Activated CD8-positive, alpha-beta memory T cell treated with anti-CD3 and anti-CD28 coated beads, Interleukin-2, amount 50 U/mL, for 48 hours (primary cell): Measurements from ENCODE around the gene EXOC5.
"Not testable (repeated sequence)": the region's sequence is repeated elsewhere in the genome, so short reads cannot be mapped to it uniquely, and the experiment has no call there.

Experiments
- DNase-seq: peaks from one replicate; pipeline ENCODE4 v3.0.0-alpha.2; 2020

Gene EXOC5

DNA sequence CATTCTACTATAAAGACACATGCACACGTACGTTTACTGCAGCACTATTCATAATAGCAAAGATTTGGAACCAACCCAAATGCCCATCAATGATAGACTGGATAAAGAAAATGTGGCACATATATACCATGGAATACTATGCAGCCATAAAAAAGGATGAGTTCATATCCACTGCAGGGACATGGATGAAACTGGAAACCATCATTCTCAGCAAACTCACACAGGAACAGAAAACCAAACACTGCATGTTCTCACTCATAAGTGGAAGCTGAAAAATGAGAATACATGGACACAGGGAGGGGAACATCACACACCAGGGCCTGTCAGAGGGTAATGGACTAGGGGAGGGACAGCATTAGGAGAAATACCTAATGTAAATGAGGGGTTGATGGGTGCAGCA, 10.5 kb downstream of the EXOC5 start:
- DNase-seq, result not testable (repeated sequence)

DNA sequence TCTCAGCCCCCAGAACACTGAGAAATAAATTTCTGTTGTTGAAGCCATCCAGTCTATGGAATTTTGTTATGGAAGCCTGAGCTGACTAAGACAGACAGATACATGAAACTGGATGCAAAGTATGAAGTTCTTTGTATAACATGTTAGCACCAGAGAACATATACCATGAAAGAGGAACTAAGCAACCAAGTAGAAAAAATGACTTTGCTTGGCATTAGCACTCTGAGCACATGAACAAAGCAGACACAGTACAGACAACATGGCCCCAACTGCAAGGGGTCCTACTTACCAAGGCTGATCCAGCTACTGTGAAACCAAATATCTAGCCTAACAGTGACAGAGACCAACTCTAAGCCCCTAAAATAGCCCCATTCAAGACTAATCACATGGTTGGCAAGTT, 13.8 kb downstream of the EXOC5 start:
- DNase-seq, result no peak

DNA sequence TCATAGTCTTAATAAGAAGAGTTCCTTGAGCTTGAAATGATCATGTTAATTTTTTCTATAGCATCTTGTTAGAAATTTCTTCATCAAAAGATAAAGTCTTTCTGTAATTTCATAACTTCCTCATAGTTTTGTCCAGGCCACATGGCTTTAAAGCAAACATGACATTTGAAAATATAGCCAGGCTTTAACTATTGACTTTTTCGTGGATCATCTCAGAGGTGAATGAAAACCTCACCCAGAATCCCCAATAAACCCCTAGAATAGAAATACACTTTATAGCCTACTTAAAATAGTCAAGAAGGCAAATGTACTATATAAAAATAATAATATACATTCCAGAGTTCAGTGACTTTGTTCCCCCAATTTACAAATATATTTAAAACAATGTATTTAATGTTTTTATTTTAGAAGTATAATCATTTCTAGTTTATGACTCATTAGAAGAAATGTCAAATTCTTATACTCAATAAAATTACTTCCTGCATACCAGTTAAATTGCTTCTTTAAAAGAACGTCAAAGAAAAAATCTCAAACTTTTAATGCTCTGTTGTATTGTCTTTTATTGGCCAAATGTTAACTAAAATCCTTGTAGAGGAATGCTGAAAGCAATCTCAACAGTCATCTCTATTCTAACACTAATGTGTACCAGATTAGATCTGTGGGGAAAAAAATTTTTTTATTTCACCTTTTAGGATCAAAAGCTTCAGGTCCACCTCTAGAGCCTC, 21.6 kb downstream of the EXOC5 start:
- DNase-seq, result no peak

DNA sequence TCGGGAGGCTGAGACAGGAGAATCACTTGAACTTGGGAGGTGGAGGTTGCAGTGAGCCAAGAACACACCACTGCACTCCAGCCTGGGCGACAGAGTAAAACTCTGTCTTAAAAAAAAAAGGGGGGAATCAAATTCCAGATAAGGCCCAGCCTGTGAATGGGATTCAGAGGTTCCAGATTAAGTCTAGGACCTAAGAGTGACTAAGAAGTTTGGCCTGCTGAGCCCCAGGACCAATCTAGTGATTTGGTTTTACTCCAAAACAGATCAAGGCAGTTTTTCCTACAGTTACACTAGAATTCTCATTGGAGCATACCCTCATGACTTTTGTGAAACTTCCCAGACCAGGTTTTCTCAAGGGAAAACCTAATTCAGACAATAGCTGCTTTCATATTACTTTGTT, 22.8 kb downstream of the EXOC5 start:
- DNase-seq, result no peak

DNA sequence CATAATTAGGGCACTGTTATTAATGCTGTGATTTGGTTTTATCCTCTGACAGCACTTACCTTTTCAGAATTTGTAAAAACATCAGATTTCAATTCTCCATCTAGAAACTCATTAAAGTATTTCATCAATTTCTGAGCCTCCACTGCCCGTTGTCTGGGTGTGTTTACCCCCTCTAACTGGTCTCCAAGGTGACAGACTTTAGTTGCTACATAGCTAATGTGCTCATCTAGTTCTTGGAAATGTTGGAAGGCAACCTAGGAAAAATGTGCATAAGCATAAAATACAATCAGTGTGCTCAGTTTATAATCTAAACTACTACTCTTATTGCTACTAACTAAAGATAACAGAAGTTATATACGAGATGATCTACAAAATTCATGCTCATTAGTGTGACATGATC, 24.6 kb downstream of the EXOC5 start:
- DNase-seq, result no peak

DNA sequence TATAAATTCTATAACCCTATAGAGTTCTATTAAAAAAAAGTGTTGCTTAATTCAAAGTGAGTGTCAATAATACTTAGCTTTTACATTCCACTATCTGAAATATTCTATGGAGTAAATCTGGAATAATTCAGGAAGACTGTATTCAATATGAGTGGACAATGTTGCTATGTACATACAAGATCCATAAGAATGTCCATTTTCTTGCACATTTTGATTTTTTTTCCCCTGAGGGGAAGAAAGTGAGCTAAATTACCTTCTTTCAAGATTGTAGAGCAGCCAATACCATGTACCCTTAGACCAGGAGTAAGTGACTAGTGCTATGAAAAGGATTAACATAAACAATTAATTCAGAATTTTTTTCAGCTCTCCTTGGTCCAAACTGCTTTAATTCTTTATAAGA, 25.4 kb downstream of the EXOC5 start:
- DNase-seq, result no peak

DNA sequence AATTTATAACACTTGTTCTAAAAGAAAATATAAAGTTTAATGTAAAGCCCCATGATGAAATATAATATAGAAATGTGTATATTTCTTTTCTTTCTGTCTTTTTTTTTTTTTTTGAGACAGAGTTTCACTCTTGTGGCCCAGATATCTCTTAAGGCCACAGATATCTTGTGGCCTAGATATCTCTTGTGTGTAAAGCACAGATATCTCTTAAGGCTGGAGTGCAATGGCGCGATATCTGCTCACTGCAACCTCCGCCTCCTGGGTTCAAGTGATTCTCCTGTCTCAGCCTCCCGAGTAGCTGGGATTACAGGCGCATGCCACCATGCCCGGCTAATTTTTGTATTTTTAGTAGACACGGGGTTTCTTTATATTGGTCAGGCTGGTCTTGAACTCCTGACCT, 28.6 kb downstream of the EXOC5 start:
- DNase-seq, result not testable (repeated sequence)

DNA sequence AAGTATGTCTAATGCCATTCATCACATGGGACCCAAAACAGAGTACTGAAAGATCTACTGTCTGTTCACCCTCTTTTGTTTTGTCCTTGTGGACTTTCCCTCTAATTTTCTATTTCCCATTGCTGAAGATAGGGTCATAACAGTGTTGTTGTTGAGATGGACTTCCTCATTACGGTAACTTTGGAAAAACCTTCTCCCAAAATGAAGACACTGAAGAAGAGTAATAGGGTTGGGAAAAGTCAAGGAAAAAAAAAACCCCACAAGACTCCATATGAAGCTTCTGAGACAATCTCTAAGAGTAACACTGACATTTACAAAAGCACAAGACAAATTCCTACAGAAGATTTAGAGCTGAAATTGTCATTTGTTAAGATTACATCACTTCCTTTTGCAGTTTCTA, 36.7 kb downstream of the EXOC5 start:
- no peak for DNase-seq

DNA sequence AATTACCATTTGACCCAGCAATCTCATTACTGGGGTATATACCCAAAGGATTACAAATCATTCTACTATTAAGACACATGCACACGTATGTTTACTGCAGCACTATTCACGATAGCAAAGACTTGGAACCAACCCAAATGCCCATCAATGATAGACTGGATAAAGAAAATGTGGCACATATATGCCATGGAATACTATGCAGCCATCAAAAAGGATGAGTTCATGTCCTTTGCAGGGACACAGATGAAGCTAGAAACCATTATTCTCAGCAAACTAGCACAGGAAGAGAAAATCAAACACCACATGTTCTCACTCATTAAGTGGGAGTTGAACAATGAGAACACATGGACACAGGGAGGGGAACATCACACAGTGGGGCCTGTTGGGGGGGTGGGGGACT, 40.4 kb downstream of the EXOC5 start:
- DNase-seq, result not testable (repeated sequence)

DNA sequence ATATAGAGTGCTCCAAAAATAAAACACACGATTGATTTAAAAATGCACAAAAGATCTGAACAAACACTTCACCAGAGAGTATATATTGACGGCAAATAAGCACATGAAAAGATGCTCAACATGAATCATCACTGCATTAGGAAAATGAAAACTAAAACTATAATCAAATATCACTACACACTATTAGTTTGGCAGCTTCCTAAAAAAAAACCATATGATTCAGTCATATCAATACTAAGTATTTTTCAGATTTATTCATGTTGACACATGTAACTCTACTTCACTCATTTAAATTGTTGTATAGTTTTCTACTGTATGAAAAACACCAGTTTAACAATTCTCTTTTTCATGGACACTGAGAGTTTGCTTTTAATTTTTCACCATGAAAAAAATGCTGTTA, 41.6 kb downstream of the EXOC5 start:
- DNase-seq, result no peak

DNA sequence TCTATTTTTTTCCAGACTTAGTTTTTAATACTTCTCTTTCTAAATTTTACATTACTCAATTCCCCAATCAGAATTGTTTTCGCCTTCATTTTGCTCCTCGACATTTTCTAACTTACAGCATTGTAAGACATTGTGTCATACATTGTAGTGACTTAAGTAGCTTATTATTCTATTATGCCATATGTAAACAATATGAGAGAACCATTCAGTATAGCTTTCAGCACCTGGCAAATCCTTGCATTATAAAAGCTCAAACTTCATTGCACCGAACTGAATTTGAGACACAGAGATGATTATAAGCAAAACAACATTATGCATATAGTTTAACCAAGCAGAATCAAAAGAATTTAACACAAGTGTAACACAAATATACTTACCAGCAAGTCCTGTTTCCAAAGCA, 46.8 kb downstream of the EXOC5 start:
- no peak for DNase-seq

DNA sequence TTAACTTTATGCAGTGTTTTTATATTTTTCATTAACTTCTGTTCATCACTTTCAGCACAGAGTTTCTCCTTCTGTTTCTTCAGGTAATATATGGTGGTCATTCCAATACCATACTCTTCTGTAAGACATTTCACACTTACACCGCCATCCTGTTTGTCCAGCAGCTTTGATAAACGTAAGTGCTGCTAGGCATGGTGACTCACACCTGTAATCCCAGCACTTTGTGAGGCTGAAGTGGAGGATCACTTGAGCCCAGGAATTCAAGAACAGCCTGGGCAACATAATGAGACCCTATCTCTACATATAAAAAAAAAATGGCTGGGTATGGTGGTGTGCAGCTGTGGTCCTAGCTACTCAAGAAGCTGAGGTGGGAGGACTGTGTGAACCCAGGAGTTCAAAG, 55.8 kb downstream of the EXOC5 start:
- DNase-seq, result no peak

DNA sequence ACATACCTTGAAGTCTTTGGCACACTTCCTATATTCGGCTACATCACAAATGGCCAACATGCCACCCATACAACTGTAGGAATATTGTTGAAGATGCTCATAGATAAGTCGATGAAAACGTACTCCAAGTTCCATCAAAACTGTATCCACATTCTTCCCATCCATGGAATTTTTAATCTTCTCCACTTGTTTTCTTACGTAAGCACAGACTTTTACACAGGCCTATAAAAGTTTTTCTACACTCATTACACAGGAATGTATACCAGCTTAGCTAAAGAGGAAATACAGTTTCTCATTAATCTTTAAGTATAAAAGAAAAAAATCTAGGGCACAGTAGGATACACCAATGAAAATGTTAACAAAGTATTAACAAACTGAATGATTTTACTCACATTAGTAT, 59.1 kb downstream of the EXOC5 start:
- no peak for DNase-seq

DNA sequence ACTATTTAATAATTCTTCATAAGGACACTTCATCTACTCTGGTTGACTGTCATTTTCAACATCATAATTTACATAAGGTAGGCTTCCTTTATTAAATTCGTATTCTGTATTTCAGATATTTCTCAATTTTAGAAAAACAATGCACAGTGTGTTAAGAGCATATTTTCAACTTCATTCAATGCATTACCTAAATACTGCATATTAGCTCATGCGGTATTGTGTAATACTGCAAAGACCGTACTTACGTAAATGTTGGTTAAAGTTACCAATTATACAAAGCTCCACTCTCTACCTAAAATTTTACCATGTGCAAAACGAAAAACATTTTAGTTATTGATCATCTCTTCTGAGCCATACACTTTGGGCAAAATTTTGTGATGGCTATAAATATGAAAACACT, 62.8 kb downstream of the EXOC5 start:
- DNase-seq, result no peak

DNA sequence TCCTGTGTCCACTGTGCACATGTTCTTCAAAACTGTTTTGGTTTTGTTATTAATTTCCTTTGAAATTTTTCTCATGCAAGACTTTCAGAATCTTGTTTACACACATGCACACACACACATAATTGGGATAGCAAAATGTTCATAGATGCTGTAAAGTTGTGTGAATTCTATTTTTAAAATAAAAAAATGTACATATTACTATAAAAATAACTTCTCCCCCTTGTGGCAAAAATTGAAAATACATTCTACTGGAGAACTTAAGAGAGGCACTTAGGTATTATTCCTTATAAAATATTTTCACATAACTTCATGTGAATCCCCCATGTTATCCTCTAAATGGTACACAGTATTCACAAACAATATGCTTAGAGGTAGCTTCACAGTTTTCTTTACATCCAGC, 66.0 kb downstream of the EXOC5 start:
- DNase-seq, result not testable (repeated sequence)

DNA sequence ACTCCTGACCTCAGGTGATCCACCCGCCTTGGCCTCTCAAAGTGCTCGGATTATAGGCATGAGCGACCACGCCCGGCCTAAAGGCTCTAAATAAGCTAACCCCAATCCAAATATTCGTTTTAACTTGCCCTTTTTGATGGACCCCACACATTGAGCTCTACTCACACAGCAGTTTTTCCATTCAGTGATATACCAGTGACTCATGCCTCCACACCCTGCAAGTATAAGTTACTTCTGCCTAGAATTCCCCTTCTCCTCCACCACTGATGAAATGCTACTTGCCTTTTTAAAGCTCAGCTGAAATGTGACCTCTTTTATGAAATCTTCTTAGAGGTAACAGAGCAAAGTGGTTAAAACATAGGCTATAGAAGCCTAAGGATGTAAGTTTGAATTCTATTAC, 68.8 kb downstream of the EXOC5 start:
- no peak for DNase-seq

DNA sequence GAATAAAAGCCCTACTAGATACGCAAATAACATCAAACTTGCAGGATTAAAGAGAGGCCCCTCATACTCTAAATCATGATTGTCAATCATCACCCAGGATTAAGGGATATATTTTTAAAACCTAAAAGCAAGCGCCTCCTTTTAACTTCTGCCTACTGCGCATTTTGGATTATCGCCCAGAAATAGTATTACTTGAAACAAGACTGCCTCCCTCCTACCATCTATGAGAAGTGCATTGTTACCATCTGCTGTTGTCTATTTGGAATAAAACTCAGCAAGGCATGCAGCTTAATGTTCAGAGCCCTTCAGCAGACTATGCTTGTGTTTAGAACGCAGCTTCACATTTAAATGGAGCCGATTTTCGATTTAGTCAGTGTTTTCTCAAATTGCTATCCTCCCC, 79.6 kb downstream of the EXOC5 start:
- DNase-seq, result no peak

DNA sequence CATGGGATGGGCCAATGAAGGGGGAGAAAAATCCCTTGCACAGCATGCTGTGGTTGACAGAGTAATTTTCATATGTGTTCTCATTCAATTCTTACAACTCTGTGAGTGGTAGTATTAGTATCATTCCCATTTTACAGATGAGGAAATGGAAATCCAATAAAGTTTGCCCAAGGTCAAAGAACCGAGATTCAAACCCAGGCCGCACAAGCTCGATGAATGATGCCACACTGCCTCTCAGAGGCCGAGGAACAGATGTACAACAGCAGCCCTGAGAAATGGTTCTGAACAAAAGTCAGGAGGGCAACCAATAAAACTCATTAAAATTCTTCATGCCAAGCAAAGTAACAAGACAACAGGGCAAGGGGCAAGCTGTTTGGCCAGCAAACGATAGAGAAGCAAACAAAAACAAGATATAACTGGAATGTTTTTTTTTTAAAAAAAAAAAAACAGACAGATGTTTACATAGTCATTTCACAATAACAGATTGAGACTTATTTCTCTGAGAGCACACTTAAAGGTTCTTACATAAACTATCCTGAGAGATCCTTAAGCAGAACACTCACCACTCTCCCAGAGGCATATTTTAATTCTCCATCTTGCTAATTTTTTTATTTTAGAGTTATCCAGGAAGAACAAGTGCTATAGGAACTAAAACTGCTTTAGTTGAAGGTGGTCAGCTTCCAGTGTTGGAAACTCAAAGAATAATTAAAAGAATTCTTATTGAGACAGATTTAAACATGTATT, 85.8 kb downstream of the EXOC5 start:
- no peak for DNase-seq

DNA sequence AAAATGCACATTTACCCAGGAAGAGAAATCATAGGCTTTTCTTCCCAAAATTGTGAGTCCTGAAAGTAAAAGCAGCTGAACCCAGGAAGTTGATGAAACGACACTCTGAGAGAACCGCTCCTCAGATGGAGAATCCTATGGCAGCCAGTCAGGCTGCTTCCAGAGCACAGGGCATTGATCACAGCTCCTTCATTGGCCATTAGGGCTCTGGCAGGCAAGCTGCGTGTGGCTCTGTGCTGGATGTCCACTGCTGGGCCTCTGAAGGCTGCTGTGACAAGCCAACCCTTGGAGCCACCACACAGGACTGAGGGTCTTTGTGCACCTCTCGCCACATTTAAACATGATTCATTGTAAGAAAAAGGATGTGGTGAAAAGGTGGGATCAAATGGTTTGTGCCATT, 89.4 kb downstream of the EXOC5 start:
- no peak for DNase-seq

DNA sequence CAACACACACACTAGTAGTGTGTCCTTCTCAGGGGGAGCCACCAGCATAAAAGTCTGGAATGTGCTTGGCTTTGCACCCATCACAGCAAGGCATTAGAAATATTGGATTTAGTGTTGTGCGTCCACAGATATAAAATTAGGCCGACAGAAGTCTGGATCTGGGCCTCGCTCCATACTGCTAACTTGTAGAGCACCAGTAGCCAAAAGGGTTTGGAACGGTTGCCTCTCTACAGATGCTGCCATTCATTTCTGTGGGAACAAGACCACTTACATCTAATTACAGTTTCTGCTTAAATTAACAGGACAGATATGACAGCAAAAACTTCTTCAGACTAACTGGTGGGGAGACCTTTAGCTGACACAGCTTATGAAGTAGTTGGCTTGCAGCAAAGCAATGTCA, 94.2 kb downstream of the EXOC5 start:
- DNase-seq, result no peak

DNA sequence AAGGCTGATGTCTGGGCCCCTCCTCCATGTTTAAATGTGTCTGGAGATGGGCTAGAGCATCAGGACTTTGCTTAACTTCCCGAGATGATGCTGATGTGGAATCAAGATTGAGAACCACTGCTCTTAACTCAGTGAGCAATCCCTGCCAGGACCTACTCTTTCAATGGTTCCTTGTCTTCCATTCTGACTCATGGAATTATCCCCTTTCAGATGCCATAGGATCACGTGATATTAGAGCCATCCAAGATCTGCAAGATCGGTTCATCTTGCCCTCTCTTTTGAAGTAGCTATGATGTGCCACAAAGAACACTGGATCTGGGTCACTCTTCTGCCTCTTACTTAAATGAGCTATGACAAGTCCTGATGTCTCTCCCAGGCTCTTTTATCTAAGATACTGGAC, 96.8 kb downstream of the EXOC5 start:
- DNase-seq, result no peak

DNA sequence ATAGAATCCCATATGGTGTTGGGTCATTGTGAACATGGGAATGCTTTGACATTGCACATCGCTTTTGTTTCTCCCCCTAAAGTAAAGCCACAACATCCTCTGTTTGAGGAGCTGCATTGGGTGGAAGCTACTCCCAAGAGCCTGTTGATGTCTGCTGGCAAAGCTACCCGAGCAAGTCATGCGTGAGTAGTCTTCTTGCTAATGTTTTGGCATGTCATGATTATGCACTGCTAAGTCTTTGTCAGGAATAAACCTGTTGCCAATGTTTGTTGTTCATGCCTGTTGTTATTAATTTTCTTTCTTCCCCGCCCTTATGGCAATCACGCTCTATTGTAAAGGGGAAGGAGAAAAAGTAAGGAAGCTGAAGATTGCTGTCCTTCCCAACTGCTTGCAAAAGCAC, 97.3 kb downstream of the EXOC5 start:
- no peak for DNase-seq

DNA sequence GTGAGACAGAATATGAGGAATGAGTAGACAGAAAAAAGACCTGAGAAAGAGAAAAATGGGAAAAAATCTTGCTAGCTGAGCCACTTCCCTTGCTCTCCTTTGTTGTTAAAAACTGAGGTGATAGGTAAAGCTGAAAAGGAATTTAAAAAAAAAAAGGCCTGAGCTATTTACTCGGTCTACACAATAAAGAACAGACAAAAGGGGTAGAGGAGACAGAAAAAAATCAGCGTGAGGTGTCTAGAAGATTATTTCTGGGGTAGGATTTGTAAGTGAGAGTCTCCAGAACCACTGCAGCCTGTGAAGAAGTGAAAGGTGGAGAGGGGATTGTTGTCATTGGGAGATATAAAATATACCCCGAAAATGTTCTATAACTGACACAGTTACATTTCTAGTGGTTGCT, 98.8 kb downstream of the EXOC5 start:
- DNase-seq, result no peak

DNA sequence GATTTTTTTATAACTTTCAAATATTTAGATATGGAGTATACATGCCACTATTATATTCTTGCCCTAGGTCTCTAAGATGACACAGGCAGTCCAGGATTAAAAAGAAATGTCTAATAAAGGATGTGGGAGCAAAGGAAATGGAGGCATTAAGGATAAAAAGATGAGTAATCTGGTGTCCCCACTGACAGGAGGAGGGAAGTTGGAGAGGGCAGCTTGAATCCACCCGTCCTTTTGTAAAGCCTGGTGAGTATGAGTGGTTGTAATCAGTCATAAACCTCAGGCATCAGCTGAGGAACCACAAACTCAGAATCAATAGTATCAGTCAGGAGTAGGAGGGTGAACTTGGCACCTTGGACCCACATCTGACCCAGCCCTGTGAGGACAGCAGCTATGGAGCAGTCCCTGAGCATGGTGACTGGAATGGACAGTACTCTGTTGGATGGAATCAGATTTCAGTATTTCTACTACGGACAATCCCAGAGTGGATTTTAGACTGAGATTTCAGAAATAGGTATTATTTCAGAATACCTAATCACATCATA, 100.5 kb downstream of the EXOC5 start:
- no peak for DNase-seq
